Endometrial microvascular endothelial cells (primary cell): Measurements from ENCODE around the gene NCF4. TPM values are rescaled to one million over a fixed set of nuclear protein-coding genes. Genes with fewer than 3 reads are reported as not detected.

Source experiments
- in situ Hi-C: cut with HindIII; loops from 2 replicates; pipeline ENCODE4 v1.10.0; 2017; ENCODE audit warnings: low sequenced_read_pairs, low pct_unique_long_range_greater_than_20kb; ENCODE audit errors: inconsistent ontology term
- total RNA-seq: library from RNA; depleted of rRNA; stranded (reverse); fragments of >200 nt; gene quantifications from one replicate; pipeline ENCODE4 v1.2.3, GENCODE V29; 2015; ENCODE audit errors: inconsistent ontology term

Gene NCF4
- total RNA-seq, 1 donor from 2014 or later = not detected

GRCh38 chr22:36911887-36912661, 51.3 kb downstream of the NCF4 start:
- in situ Hi-C loops = no loop called here

GRCh38 chr22:36912694-36913426, 52.1 kb downstream of the NCF4 start:
- in situ Hi-C loops = no loop called here

GRCh38 chr22:36913427-36914389, 52.9 kb downstream of the NCF4 start, which contains the start of gene CSF2RB:
Gene CSF2RB (plus strand): TSS chr22:36913628. CDS start chr22:36922208, 8,580 bp downstream.
- in situ Hi-C loops = no loop called here

GRCh38 chr22:36914390-36914752, 53.6 kb downstream of the NCF4 start:
- in situ Hi-C loops = no loop called here

- in situ Hi-C loops = no loop called here
Observed at GRCh38 chr22:36916034-36916433, 55.2 kb downstream of the NCF4 start.

- in situ Hi-C loops = no loop called here
Observed at GRCh38 chr22:36918586-36919284, 57.9 kb downstream of the NCF4 start.

GRCh38 chr22:36921309-36922104, 60.7 kb downstream of the NCF4 start:
- in situ Hi-C loops = no loop called here

- in situ Hi-C loops = no loop called here
Observed at GRCh38 chr22:36922105-36922608, 61.4 kb downstream of the NCF4 start.

GRCh38 chr22:36922711-36923110, 61.9 kb downstream of the NCF4 start:
- in situ Hi-C loops = no loop called here

GRCh38 chr22:36923131-36923788, 62.5 kb downstream of the NCF4 start:
- in situ Hi-C loops = no loop called here

GRCh38 chr22:36924151-36924698, 63.4 kb downstream of the NCF4 start:
- in situ Hi-C loops = no loop called here

- in situ Hi-C loops = no loop called here
Observed at GRCh38 chr22:36925388-36926290, 64.8 kb downstream of the NCF4 start.

- in situ Hi-C loops = no loop called here
Observed at GRCh38 chr22:36926309-36926708, 65.5 kb downstream of the NCF4 start.

GRCh38 chr22:36926721-36927435, 66.1 kb downstream of the NCF4 start:
- in situ Hi-C loops = no loop called here
